ENCODE results near the gene MKNK1. TPM values are rescaled to one million over a fixed set of nuclear protein-coding genes. Genes with fewer than 3 reads are reported as not detected.

Gene MKNK1
- polyA plus RNA-seq, 4 donors, result 16.9 to 43.3 (median 29.4) TPM

GRCh38 chr1:46526013-46526690 is 77.9 kb downstream of the MKNK1 start:
- DNase-seq (ENCODE audit: low read depth in 4 of 4, low spot score in 2 of 4), result no peak

- DNase-seq (ENCODE audit: low read depth in 4 of 4, low spot score in 2 of 4), result no peak
These were observed 78.7 kb downstream of the MKNK1 start for GRCh38 chr1:46525253-46525983.

GRCh38 chr1:46524843-46525242 is 79.2 kb downstream of the MKNK1 start:
- DNase-seq (ENCODE audit: low read depth in 4 of 4, low spot score in 2 of 4), result no peak

- DNase-seq (ENCODE audit: low read depth in 4 of 4, low spot score in 2 of 4), result no peak
These were observed 80.3 kb downstream of the MKNK1 start for GRCh38 chr1:46523496-46524353.

- DNase-seq (ENCODE audit: low read depth in 4 of 4, low spot score in 2 of 4), result no peak
These were observed 81.1 kb downstream of the MKNK1 start for GRCh38 chr1:46522969-46523320.

- no peak for DNase-seq (ENCODE audit: low read depth in 4 of 4, low spot score in 2 of 4)
These were observed 81.7 kb downstream of the MKNK1 start for GRCh38 chr1:46522184-46522968.

- DNase-seq (ENCODE audit: low read depth in 4 of 4, low spot score in 2 of 4), result no peak
These were observed 82.7 kb downstream of the MKNK1 start for GRCh38 chr1:46521414-46521813.

- no peak for DNase-seq (ENCODE audit: low read depth in 4 of 4, low spot score in 2 of 4)
These were observed 83.8 kb downstream of the MKNK1 start for GRCh38 chr1:46520063-46520911.

- DNase-seq (ENCODE audit: low read depth in 4 of 4, low spot score in 2 of 4), result no peak
These were observed 84.9 kb downstream of the MKNK1 start for GRCh38 chr1:46519209-46519608.

GRCh38 chr1:46517932-46518498 is 86.1 kb downstream of the MKNK1 start:
- DNase-seq (ENCODE audit: low read depth in 4 of 4, low spot score in 2 of 4), result no peak

- DNase-seq (ENCODE audit: low read depth in 4 of 4, low spot score in 2 of 4), result no peak
These were observed 87.0 kb downstream of the MKNK1 start for GRCh38 chr1:46517010-46517600.

- no peak for DNase-seq (ENCODE audit: low read depth in 4 of 4, low spot score in 2 of 4)
These were observed 87.7 kb downstream of the MKNK1 start for GRCh38 chr1:46516200-46516950.

- DNase-seq (ENCODE audit: low read depth in 4 of 4, low spot score in 2 of 4), result no peak
These were observed 88.5 kb downstream of the MKNK1 start for GRCh38 chr1:46515576-46515975.

- no peak for DNase-seq (ENCODE audit: low read depth in 4 of 4, low spot score in 2 of 4)
These were observed 90.5 kb downstream of the MKNK1 start for GRCh38 chr1:46513536-46513935.

GRCh38 chr1:46512792-46513190 is 91.3 kb downstream of the MKNK1 start:
- DNase-seq (ENCODE audit: low read depth in 4 of 4, low spot score in 2 of 4), result no peak

- no peak for DNase-seq (ENCODE audit: low read depth in 4 of 4, low spot score in 2 of 4)
These were observed 91.8 kb downstream of the MKNK1 start for GRCh38 chr1:46512135-46512791.

- DNase-seq (ENCODE audit: low read depth in 4 of 4, low spot score in 2 of 4), result no peak
These were observed 93.1 kb downstream of the MKNK1 start for GRCh38 chr1:46510998-46511365.
